ENCODE results near the gene CRMP1. TPM values are rescaled to one million over a fixed set of nuclear protein-coding genes. Genes with fewer than 3 reads are reported as not detected.
A peak's percentile ranks its signal among the peaks of the same experiment; 100 is the strongest.

Gene CRMP1
- total RNA-seq, 1 experiment from 2014 or later: 77.5 TPM

DNA sequence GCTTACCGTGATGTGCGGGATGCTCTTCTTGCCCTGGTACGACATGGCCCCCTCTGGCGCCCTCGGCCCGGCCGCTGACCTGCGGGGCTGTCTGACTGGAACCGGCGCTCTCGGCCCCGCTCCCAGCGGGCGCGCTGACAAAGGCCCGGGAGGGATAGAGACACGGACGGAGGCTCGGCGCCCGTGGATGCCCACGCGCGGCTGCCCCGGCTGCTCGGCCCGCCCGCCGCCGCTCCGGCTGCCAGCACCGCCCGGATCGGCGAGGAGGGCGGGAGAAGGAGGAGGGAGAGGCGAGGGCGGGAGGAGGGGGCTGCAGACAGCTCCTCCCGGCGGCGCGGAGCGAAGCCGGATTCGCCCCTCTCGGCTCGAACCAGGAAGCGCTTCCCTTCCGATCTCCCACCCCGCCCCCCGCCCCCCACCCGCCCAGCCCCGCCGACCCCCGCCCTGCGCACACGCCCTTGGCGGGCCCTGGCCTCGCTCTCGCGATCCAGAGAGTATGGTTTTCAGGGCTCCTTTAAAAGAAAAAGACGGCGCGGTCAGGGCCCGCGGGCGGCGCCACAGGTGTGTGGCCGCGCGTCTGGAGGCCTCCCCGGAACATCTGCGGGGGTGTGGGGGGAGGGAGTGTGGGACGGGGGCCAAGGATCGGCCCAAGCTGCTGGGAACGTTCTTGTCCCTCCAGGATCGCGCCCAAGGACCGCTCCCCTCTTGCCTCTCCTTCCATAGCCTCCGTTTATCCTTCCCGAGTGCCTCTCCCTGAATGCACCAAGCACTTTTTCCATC, 4.5 kb downstream of the CRMP1 start:
- ChIA-PET POLR2A (ENCODE audit: low non-redundant PET) (interaction anchor here (0.7 kb wide), 1 partner anchor 79 kb away, joined by 5 read pairs; no protein-coding TSS in a partner anchor), CTCF (no interaction called here)
- BruUV-seq (replicated peaks): no TSS peak
- Histone ChIP-seq H3K27me3 (replicated peaks; ENCODE audit: insufficient read depth, low read depth, low read length, poor library complexity) (peaks cover 16% of the 10 kb centered on the region), H3K36me3 (ENCODE audit: insufficient read depth, low read length, poor library complexity, severe bottlenecking) (no peaks in the 10 kb centered on the region), H3K4me3 (ENCODE audit: low read depth, low read length, poor library complexity, severe bottlenecking) (peak overlapping the region; percentile 91), H3K4me1 (ENCODE audit: insufficient read depth, low read length, poor library complexity, severe bottlenecking) (peaks cover 36% of the 10 kb centered on the region), H3K27ac (ENCODE audit: low read depth, low read length, poor library complexity, severe bottlenecking) (peak overlapping the region; percentile 74), H3K9me3 (ENCODE audit: low read depth, low read length, poor library complexity, severe bottlenecking) (no peaks in the 10 kb centered on the region)
- TF ChIP-seq, protein P1, sequence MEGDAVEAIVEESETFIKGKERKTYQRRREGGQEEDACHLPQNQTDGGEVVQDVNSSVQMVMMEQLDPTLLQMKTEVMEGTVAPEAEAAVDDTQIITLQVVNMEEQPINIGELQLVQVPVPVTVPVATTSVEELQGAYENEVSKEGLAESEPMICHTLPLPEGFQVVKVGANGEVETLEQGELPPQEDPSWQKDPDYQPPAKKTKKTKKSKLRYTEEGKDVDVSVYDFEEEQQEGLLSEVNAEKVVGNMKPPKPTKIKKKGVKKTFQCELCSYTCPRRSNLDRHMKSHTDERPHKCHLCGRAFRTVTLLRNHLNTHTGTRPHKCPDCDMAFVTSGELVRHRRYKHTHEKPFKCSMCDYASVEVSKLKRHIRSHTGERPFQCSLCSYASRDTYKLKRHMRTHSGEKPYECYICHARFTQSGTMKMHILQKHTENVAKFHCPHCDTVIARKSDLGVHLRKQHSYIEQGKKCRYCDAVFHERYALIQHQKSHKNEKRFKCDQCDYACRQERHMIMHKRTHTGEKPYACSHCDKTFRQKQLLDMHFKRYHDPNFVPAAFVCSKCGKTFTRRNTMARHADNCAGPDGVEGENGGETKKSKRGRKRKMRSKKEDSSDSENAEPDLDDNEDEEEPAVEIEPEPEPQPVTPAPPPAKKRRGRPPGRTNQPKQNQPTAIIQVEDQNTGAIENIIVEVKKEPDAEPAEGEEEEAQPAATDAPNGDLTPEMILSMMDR (conservative IDR thresholded peaks at IDR 0.05; ENCODE audit: low read depth, low read length): no peak
- TF ChIP-seq EZH2 (IDR thresholded peaks at IDR 0.05; ENCODE audit: borderline replicate concordance, low read depth, low read length, poor library complexity, severe bottlenecking): no peak
- intact Hi-C loops (cut with micrococcal nuclease; ENCODE audit: unreplicated experiment): loop anchor here (5.0 kb wide), 1 partner anchor 66 kb away; no protein-coding TSS in a partner anchor
- DNase-seq (ENCODE audit: low spot score): peak; percentile 75

DNA sequence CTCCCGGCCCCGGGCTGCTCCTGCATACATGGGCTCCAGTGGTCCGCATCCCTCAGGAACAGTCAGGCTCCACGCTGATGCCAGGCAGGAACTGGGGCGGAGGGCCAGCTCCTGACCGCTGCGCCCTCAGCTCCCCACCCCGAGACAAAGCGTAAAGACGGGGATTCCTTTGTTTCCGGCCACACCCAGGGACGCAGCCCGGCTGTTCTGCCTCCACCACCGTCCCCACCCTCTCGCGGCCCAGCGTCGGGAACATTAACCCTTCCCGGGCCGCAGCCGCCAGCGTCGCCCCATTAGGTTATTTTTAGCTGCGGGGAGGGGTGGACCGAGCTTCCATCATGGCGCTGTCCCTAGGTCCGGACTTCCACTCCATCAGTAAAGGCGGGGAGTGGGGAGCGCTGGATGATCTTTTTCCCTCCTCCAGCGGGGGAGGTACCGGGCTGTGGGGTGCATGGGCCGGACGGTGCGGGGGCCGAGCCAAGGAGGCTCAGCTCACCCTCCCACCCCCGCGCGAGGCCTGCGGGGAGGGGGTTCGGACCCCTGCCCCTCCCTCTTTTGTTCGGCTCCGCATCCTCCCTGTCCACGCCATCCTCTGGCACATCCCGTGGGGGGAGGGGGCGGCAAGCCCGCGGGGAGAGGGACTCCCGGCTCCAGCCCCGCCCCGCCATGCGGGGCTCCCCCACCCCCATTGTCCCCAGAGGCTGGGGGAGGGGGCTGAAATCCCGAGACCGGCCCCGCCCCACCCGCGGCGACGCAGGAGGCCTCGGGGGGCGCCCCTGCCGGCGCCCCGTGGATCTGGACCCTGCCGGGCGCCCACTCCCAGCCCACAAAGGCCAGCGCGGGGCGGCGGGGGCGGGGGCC, 5.3 kb downstream of the CRMP1 start:
- CTCF ChIA-PET: no interaction called here
- H3K27ac ChIP-seq (ENCODE audit: low read depth, low read length, poor library complexity, severe bottlenecking): peak overlapping the region; percentile 74
- no peak for DNase-seq (ENCODE audit: low spot score)
- H3K9me3 ChIP-seq (ENCODE audit: low read depth, low read length, poor library complexity, severe bottlenecking): no peaks in the 10 kb centered on the region
- H3K4me3 ChIP-seq (ENCODE audit: low read depth, low read length, poor library complexity, severe bottlenecking): peak overlapping the region; percentile 91
- no peaks in the 10 kb centered on the region for H3K36me3 ChIP-seq (ENCODE audit: insufficient read depth, low read length, poor library complexity, severe bottlenecking)
- intact Hi-C loops (cut with micrococcal nuclease; ENCODE audit: unreplicated experiment): loop anchor here (5.0 kb wide), 1 partner anchor 65 kb away; no protein-coding TSS in a partner anchor
- POLR2A ChIA-PET (ENCODE audit: low non-redundant PET): interaction anchor here (0.7 kb wide), 1 partner anchor 78 kb away, joined by 5 read pairs; no protein-coding TSS in a partner anchor
- peaks cover 15% of the 10 kb centered on the region for H3K27me3 ChIP-seq (replicated peaks; ENCODE audit: insufficient read depth, low read depth, low read length, poor library complexity)
- no TSS peak for BruUV-seq (replicated peaks)
- H3K4me1 ChIP-seq (ENCODE audit: insufficient read depth, low read length, poor library complexity, severe bottlenecking): peaks cover 33% of the 10 kb centered on the region
- no peak for TF ChIP-seq EZH2 (IDR thresholded peaks at IDR 0.05; ENCODE audit: borderline replicate concordance, low read depth, low read length, poor library complexity, severe bottlenecking)
- TF ChIP-seq, protein P1 (conservative IDR thresholded peaks at IDR 0.05; ENCODE audit: low read depth, low read length): no peak

DNA sequence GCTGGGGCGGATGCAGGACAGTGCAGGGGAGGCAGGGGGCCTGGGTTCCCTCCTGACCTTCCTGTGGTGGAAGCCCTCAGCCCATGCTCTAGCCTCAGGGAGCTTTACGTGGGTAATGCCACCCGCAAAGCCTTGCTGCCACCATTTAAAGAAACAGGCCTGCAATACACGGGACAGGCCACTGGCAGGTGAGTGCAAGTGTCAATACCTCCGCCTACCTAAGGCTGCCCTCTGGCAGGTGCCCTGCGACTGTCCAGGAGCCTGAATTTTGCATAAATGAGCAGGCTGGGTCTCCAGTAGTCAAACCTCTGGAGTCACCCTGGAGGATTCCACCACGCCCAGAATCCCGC, 5.9 kb downstream of the CRMP1 start:
- TF ChIP-seq, protein P1 (conservative IDR thresholded peaks at IDR 0.05; ENCODE audit: low read depth, low read length): no peak
- TF ChIP-seq EZH2 (IDR thresholded peaks at IDR 0.05; ENCODE audit: borderline replicate concordance, low read depth, low read length, poor library complexity, severe bottlenecking): no peak
- no TSS peak for BruUV-seq (replicated peaks)
- H3K27ac ChIP-seq (ENCODE audit: low read depth, low read length, poor library complexity, severe bottlenecking): no peak overlapping the region
- intact Hi-C loops (cut with micrococcal nuclease; ENCODE audit: unreplicated experiment): loop anchor here (5.0 kb wide), 1 partner anchor 65 kb away; no protein-coding TSS in a partner anchor
- no peaks in the 10 kb centered on the region for H3K9me3 ChIP-seq (ENCODE audit: low read depth, low read length, poor library complexity, severe bottlenecking)
- H3K36me3 ChIP-seq (ENCODE audit: insufficient read depth, low read length, poor library complexity, severe bottlenecking): no peaks in the 10 kb centered on the region
- H3K4me3 ChIP-seq (ENCODE audit: low read depth, low read length, poor library complexity, severe bottlenecking): peak overlapping the region; percentile 91
- POLR2A ChIA-PET (ENCODE audit: low non-redundant PET): no interaction called here
- H3K4me1 ChIP-seq (ENCODE audit: insufficient read depth, low read length, poor library complexity, severe bottlenecking): peaks cover 33% of the 10 kb centered on the region
- H3K27me3 ChIP-seq (replicated peaks; ENCODE audit: insufficient read depth, low read depth, low read length, poor library complexity): peaks cover 9% of the 10 kb centered on the region
- no peak for DNase-seq (ENCODE audit: low spot score)
- CTCF ChIA-PET: no interaction called here

Data from A673 (cell line).